ENCODE data around the gene COL19A1. TPM values are rescaled to one million over a fixed set of nuclear protein-coding genes. Genes with fewer than 3 reads are reported as not detected.

COL19A1 gene
- polyA plus RNA-seq, 1 donor (not counting 4 experiments of a cell fraction or from before 2014, with no cell fraction given), result not detected

DNA sequence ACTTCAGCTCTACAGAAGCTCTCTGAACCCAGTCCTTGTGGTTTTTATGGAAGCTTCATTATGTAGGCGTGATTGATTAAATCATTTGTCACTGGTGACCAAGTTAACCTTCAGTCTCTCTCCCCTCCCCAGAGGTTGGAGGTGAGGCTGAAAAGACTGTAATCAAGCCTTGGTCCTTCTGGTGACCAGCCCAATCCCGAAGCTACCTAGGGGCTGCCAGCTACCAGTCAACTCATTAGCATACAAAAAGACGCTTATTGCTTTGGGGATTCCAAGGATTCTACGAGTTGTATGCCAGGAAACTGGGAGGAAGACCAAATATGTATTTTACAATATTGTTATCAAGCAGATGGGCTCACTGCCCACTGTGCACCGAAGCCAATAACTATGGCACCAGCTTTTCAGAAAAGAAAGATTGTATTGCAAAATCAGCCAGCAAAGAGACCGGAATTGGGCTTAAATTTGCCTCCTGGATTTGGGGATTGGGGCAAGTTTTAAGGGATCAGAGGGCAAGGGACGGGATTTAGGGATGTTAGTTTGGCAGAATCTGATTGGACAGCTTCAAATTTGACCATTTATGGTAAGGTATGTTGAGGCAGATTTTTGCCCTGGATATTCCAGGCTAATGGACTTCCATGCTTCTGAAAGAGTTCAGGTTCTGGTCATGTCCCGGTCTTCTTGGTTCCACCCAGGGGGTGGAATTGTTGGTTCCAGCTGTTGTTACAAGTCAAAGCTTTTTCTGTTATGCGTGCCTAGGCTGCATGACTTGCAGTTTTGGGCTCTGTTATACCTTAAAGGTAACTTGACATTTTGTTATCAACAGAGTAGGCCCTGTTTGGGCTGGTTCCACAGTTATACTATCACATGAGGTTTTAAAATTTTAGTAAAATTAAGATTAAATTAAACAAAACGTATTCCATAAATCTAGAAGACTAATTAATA lies 269.1 kb downstream of the COL19A1 start:
- no peak for TF ChIP-seq EZH2 (IDR thresholded peaks at IDR 0.05; ENCODE audit: low read length)
- TF ChIP-seq, protein P1, sequence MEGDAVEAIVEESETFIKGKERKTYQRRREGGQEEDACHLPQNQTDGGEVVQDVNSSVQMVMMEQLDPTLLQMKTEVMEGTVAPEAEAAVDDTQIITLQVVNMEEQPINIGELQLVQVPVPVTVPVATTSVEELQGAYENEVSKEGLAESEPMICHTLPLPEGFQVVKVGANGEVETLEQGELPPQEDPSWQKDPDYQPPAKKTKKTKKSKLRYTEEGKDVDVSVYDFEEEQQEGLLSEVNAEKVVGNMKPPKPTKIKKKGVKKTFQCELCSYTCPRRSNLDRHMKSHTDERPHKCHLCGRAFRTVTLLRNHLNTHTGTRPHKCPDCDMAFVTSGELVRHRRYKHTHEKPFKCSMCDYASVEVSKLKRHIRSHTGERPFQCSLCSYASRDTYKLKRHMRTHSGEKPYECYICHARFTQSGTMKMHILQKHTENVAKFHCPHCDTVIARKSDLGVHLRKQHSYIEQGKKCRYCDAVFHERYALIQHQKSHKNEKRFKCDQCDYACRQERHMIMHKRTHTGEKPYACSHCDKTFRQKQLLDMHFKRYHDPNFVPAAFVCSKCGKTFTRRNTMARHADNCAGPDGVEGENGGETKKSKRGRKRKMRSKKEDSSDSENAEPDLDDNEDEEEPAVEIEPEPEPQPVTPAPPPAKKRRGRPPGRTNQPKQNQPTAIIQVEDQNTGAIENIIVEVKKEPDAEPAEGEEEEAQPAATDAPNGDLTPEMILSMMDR (optimal IDR thresholded peaks at IDR 0.05 in 1 of 3, IDR thresholded peaks at IDR 0.05 in 1 of 3, conservative IDR thresholded peaks at IDR 0.05 in 1 of 3; ENCODE audit: extremely low read depth in 1 of 3, insufficient read depth in 2 of 3, low read length in 3 of 3), result no peak
- Histone ChIP-seq H3K4me2 (ENCODE audit: control insufficient read depth, extremely low read depth, insufficient read depth, low read depth, low read length) (no peak overlapping the region), H3K27me3 (ENCODE audit: control insufficient read depth, extremely low read depth, insufficient read depth, low read length) (no peaks in the 10 kb centered on the region), H3K27ac (ENCODE audit: control insufficient read depth, insufficient read depth, low read length) (no peak overlapping the region), H3K4me3 (ENCODE audit: control insufficient read depth in 2 of 3, extremely low read depth in 1 of 3, insufficient read depth in 2 of 3, low read depth in 1 of 3, low read length in 3 of 3) (no peak overlapping the region), H2AFZ (ENCODE audit: control insufficient read depth, low read length) (no peak overlapping the region), H3K79me2 (ENCODE audit: control insufficient read depth, insufficient read depth, low read length) (no peaks in the 10 kb centered on the region), H3K9me3 (ENCODE audit: control insufficient read depth, low read depth, low read length) (no peaks in the 10 kb centered on the region), H3K9ac (ENCODE audit: control insufficient read depth, extremely low read depth, insufficient read depth, low read length) (no peak overlapping the region), H4K20me1 (ENCODE audit: control insufficient read depth, extremely low read depth, insufficient read depth, low read length) (no peaks in the 10 kb centered on the region), H3K4me1 (ENCODE audit: control insufficient read depth, extremely low read depth, insufficient read depth, low read length) (no peaks in the 10 kb centered on the region), H3K9me1 (ENCODE audit: control insufficient read depth, extremely low read depth, insufficient read depth, low read length) (no peaks in the 10 kb centered on the region), H3K36me3 (ENCODE audit: control insufficient read depth in 2 of 2, extremely low read depth in 1 of 2, insufficient read depth in 2 of 2, low read length in 2 of 2) (no peaks in the 10 kb centered on the region)
- no peak for FAIRE-seq
- no peak for DNase-seq (ENCODE audit: low read depth, low spot score)
- dilution Hi-C loops (cut with MboI; ENCODE audit: extremely low pct_ligation_motif_present, low sequenced_read_pairs), result no loop called here

DNA sequence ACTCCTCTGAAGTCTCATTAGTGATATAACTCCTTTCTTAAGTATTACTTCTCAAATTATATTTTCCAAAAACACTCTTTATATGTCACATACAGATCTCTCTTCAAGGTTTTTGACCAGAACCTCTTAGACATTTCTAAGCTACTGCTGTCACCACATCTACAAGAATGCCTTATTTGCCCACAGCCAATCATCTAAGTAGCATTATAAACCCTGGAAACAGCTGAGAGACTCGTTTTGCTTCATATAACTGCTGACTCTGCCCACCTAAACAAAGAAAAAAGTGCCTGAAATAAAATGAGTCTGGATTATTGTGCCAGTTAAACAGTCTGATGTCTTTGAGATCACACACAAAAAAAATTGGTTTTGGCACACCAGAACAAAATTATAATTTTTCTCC lies 270.6 kb downstream of the COL19A1 start:
- H3K9me3 ChIP-seq (ENCODE audit: control insufficient read depth, low read depth, low read length), result no peaks in the 10 kb centered on the region
- no peaks in the 10 kb centered on the region for H4K20me1 ChIP-seq (ENCODE audit: control insufficient read depth, extremely low read depth, insufficient read depth, low read length)
- dilution Hi-C loops (cut with MboI; ENCODE audit: extremely low pct_ligation_motif_present, low sequenced_read_pairs), result no loop called here
- H3K27ac ChIP-seq (ENCODE audit: control insufficient read depth, insufficient read depth, low read length), result no peak overlapping the region
- H3K79me2 ChIP-seq (ENCODE audit: control insufficient read depth, insufficient read depth, low read length), result no peaks in the 10 kb centered on the region
- H2AFZ ChIP-seq (ENCODE audit: control insufficient read depth, low read length), result no peak overlapping the region
- H3K27me3 ChIP-seq (ENCODE audit: control insufficient read depth, extremely low read depth, insufficient read depth, low read length), result no peaks in the 10 kb centered on the region
- no peaks in the 10 kb centered on the region for H3K36me3 ChIP-seq (ENCODE audit: control insufficient read depth in 2 of 2, extremely low read depth in 1 of 2, insufficient read depth in 2 of 2, low read length in 2 of 2)
- H3K9ac ChIP-seq (ENCODE audit: control insufficient read depth, extremely low read depth, insufficient read depth, low read length), result no peak overlapping the region
- H3K9me1 ChIP-seq (ENCODE audit: control insufficient read depth, extremely low read depth, insufficient read depth, low read length), result no peaks in the 10 kb centered on the region
- H3K4me2 ChIP-seq (ENCODE audit: control insufficient read depth, extremely low read depth, insufficient read depth, low read depth, low read length), result no peak overlapping the region
- H3K4me1 ChIP-seq (ENCODE audit: control insufficient read depth, extremely low read depth, insufficient read depth, low read length), result no peaks in the 10 kb centered on the region
- H3K4me3 ChIP-seq (ENCODE audit: control insufficient read depth in 2 of 3, extremely low read depth in 1 of 3, insufficient read depth in 2 of 3, low read depth in 1 of 3, low read length in 3 of 3), result no peak overlapping the region
- no peak for TF ChIP-seq EZH2 (IDR thresholded peaks at IDR 0.05; ENCODE audit: low read length)
- TF ChIP-seq, protein P1 (optimal IDR thresholded peaks at IDR 0.05 in 1 of 3, IDR thresholded peaks at IDR 0.05 in 1 of 3, conservative IDR thresholded peaks at IDR 0.05 in 1 of 3; ENCODE audit: extremely low read depth in 1 of 3, insufficient read depth in 2 of 3, low read length in 3 of 3), result no peak
- FAIRE-seq (no peak), DNase-seq (ENCODE audit: low read depth, low spot score) (no peak)

Measured in keratinocyte (primary cell).